ENCODE data around the gene SLF2.

DNA sequence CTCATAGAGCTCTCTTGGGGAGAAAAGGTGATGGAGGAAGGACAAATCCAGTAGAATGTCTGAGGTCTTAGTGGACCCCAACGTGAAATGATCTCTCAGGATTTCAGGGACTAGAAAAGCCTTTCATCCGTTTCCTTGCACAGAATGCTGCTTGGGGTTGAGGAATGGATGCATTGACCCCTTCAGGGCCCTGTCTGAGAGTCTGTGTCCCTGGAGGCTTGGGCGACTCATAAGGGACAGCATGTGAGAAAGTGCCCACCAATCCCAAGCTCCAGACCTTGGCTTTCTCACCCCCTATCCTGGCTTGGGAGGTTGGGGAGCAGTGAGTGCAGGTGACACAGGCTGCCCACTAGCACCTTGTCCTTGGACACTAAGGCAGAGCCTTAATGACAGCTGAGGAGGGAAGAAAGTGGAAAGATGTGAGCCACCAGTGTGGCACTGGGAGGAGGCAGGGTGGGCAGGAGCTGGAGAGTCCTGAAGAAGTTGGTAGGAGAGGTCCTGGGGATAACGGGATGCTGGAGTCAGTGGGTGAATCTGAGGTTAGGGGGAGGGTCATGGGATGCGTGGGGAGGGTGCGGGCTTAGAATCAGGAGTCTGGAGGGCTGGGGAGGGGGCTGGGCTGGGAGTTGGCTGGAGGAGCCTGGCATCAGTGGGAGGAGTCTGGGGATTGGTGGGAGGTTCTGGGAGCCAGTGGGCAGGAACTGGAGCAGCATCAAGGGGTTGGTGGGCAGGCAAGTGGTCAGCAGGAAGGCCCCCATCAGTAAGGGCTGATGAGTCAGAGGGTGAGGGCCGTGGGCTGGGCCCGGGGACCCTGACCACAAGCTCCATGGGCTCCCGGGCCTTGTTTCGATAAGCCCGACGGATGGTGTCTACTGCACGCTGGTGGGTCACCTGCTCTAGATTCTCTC is 95.4 kb downstream of the SLF2 start:
- TF ChIP-seq ZFP3 (CRISPR knock-in tag; IDR thresholded peaks at IDR 0.05) (no peak), BACH2 (CRISPR knock-in tag; IDR thresholded peaks at IDR 0.05; ENCODE audit: borderline replicate concordance) (no peak), ARNTL (CRISPR knock-in tag; IDR thresholded peaks at IDR 0.05; ENCODE audit: borderline replicate concordance, low read depth) (no peak), TCF4 (CRISPR knock-in tag; IDR thresholded peaks at IDR 0.05; ENCODE audit: borderline replicate concordance) (no peak), ZNF70 (CRISPR knock-in tag; IDR thresholded peaks at IDR 0.05) (no peak), TOX (CRISPR knock-in tag; IDR thresholded peaks at IDR 0.05; ENCODE audit: borderline replicate concordance) (no peak), GLIS3 (CRISPR knock-in tag; IDR thresholded peaks at IDR 0.05) (no peak), ZNF8 (CRISPR knock-in tag; IDR thresholded peaks at IDR 0.05) (no peak), CSDC2 (CRISPR knock-in tag; IDR thresholded peaks at IDR 0.05) (no peak), ZFP30 (CRISPR knock-in tag; IDR thresholded peaks at IDR 0.05) (no peak)
- TF ChIP-seq, protein P1, sequence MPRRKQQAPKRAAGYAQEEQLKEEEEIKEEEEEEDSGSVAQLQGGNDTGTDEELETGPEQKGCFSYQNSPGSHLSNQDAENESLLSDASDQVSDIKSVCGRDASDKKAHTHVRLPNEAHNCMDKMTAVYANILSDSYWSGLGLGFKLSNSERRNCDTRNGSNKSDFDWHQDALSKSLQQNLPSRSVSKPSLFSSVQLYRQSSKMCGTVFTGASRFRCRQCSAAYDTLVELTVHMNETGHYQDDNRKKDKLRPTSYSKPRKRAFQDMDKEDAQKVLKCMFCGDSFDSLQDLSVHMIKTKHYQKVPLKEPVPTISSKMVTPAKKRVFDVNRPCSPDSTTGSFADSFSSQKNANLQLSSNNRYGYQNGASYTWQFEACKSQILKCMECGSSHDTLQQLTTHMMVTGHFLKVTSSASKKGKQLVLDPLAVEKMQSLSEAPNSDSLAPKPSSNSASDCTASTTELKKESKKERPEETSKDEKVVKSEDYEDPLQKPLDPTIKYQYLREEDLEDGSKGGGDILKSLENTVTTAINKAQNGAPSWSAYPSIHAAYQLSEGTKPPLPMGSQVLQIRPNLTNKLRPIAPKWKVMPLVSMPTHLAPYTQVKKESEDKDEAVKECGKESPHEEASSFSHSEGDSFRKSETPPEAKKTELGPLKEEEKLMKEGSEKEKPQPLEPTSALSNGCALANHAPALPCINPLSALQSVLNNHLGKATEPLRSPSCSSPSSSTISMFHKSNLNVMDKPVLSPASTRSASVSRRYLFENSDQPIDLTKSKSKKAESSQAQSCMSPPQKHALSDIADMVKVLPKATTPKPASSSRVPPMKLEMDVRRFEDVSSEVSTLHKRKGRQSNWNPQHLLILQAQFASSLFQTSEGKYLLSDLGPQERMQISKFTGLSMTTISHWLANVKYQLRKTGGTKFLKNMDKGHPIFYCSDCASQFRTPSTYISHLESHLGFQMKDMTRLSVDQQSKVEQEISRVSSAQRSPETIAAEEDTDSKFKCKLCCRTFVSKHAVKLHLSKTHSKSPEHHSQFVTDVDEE (CRISPR knock-in tag; IDR thresholded peaks at IDR 0.05): no peak
- TF ChIP-seq, protein P2, sequence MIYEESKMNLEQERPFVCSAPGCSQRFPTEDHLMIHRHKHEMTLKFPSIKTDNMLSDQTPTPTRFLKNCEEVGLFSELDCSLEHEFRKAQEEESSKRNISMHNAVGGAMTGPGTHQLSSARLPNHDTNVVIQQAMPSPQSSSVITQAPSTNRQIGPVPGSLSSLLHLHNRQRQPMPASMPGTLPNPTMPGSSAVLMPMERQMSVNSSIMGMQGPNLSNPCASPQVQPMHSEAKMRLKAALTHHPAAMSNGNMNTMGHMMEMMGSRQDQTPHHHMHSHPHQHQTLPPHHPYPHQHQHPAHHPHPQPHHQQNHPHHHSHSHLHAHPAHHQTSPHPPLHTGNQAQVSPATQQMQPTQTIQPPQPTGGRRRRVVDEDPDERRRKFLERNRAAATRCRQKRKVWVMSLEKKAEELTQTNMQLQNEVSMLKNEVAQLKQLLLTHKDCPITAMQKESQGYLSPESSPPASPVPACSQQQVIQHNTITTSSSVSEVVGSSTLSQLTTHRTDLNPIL (CRISPR knock-in tag; IDR thresholded peaks at IDR 0.05; ENCODE audit: low read depth): no peak
- TF ChIP-seq, protein P3, sequence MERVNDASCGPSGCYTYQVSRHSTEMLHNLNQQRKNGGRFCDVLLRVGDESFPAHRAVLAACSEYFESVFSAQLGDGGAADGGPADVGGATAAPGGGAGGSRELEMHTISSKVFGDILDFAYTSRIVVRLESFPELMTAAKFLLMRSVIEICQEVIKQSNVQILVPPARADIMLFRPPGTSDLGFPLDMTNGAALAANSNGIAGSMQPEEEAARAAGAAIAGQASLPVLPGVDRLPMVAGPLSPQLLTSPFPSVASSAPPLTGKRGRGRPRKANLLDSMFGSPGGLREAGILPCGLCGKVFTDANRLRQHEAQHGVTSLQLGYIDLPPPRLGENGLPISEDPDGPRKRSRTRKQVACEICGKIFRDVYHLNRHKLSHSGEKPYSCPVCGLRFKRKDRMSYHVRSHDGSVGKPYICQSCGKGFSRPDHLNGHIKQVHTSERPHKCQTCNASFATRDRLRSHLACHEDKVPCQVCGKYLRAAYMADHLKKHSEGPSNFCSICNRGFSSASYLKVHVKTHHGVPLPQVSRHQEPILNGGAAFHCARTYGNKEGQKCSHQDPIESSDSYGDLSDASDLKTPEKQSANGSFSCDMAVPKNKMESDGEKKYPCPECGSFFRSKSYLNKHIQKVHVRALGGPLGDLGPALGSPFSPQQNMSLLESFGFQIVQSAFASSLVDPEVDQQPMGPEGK (CRISPR knock-in tag; IDR thresholded peaks at IDR 0.05; ENCODE audit: borderline replicate concordance): no peak
